Mesendoderm (in vitro differentiated cells): ENCODE data around the gene AZGP1.
"Not testable (repeated sequence)": the region's sequence is repeated elsewhere in the genome, so short reads cannot be mapped to it uniquely, and the experiment has no call there.

Experiments
- DNase-seq: peaks from one replicate; pipeline ENCODE4 v3.0.0; 2013
- H2AK5ac ChIP-seq: 2 replicates; pipeline ENCODE4 v1.6.1; 2013; ENCODE audit warnings: low read length, inconsistent platforms
- H2BK120ac ChIP-seq: 2 replicates; pipeline ENCODE4 v1.6.1; 2013; ENCODE audit warnings: low read depth, mild to moderate bottlenecking, low read length, moderate library complexity, mixed read lengths
- H2BK15ac ChIP-seq: replicated peaks from 2 replicates; pipeline ENCODE4 v1.6.1; 2013; ENCODE audit warnings: low read depth, mild to moderate bottlenecking, moderate library complexity
- H2BK5ac ChIP-seq: 2 replicates; pipeline ENCODE4 v1.6.1; 2013; ENCODE audit warnings: low read length, inconsistent platforms
- H3K18ac ChIP-seq: 2 replicates; pipeline ENCODE4 v1.6.1; 2013; ENCODE audit warnings: mild to moderate bottlenecking, low read length, mixed read lengths
- H3K23ac ChIP-seq: one replicate; pipeline ENCODE4 v1.6.1; 2013; ENCODE audit warnings: low read length
- H3K27ac ChIP-seq: 2 replicates; pipeline ENCODE4 v1.5.1; 2013; ENCODE audit warnings: low read depth, mild to moderate bottlenecking, inconsistent platforms, low read length, moderate library complexity
- H3K27me3 ChIP-seq: 2 replicates; pipeline ENCODE4 v1.6.1; 2013; ENCODE audit warnings: low read length, control low read depth, mild to moderate bottlenecking, inconsistent platforms; ENCODE audit not compliant: insufficient read depth, poor library complexity
- H3K36me3 ChIP-seq: 2 replicates; pipeline ENCODE4 v1.6.1; 2013; ENCODE audit warnings: low read length, inconsistent platforms; ENCODE audit not compliant: control insufficient read depth, insufficient read depth
- H3K4ac ChIP-seq: one replicate; pipeline ENCODE4 v1.6.1; 2013; ENCODE audit warnings: low read depth, mild to moderate bottlenecking, low read length, moderate library complexity
- H3K4me1 ChIP-seq: 2 replicates; pipeline ENCODE4 v1.6.1; 2013; ENCODE audit warnings: low read depth, low read length, inconsistent platforms; ENCODE audit not compliant: control insufficient read depth
- H3K4me2 ChIP-seq: 2 replicates; pipeline ENCODE4 v1.6.1; 2013; ENCODE audit warnings: low read length
- H3K4me3 ChIP-seq: 2 replicates; pipeline ENCODE4 v1.5.1; 2013; ENCODE audit warnings: mild to moderate bottlenecking, low read length
- H3K56ac ChIP-seq: one replicate; pipeline ENCODE4 v1.6.1; 2013; ENCODE audit warnings: low read length
- H3K79me1 ChIP-seq: 2 replicates; pipeline ENCODE4 v1.6.1; 2013; ENCODE audit warnings: low read length, inconsistent platforms
- H3K79me2 ChIP-seq: 2 replicates; pipeline ENCODE4 v1.6.1; 2013; ENCODE audit warnings: mild to moderate bottlenecking, low read length; ENCODE audit not compliant: control insufficient read depth, insufficient read depth
- H3K9ac ChIP-seq: 2 replicates; pipeline ENCODE4 v1.6.1; 2013; ENCODE audit warnings: low read length, inconsistent platforms
- H4K5ac ChIP-seq: one replicate; pipeline ENCODE4 v1.6.1; 2013; ENCODE audit warnings: low read length
- H4K8ac ChIP-seq: one replicate; pipeline ENCODE4 v1.6.1; 2013; ENCODE audit warnings: low read depth, mild to moderate bottlenecking, control low read depth, low read length, moderate library complexity
- WGBS: extraction: QIAGEN DNeasy Blood & Tissue Kit; methylation state at CpG from one replicate; pipeline ENCODE4 v1.1.7; 2013; ENCODE audit warnings: low lambda C conversion rate, missing lambda C conversion rate; ENCODE audit not compliant: insufficient coverage; ENCODE audit errors: extremely low coverage; 5-methylcytosine and 5-hydroxymethylcytosine counted together

Gene AZGP1

GRCh38 chr7:99944497-99945070 lies 31.2 kb downstream of the AZGP1 start:
- no peak overlapping the region for H3K27ac ChIP-seq
- no peak overlapping the region for H3K4ac ChIP-seq
- H3K9ac ChIP-seq, result no peak overlapping the region
- H2BK15ac ChIP-seq, result no peak overlapping the region
- no peaks in the 10 kb centered on the region for H3K79me1 ChIP-seq
- H4K8ac ChIP-seq, result no peak overlapping the region
- no peak overlapping the region for H3K56ac ChIP-seq
- H3K23ac ChIP-seq, result no peak overlapping the region
- H3K36me3 ChIP-seq, result no peaks in the 10 kb centered on the region
- H2AK5ac ChIP-seq, result no peak overlapping the region
- H2BK120ac ChIP-seq, result no peak overlapping the region
- no peak overlapping the region for H2BK5ac ChIP-seq
- WGBS, result no CpG with 5 or more reads among the region's 4 CpGs
- H3K27me3 ChIP-seq, result no peaks in the 10 kb centered on the region
- peaks cover 2% of the 10 kb centered on the region for H3K4me1 ChIP-seq
- no peak overlapping the region for H3K4me3 ChIP-seq
- no peak overlapping the region for H4K5ac ChIP-seq
- H3K18ac ChIP-seq, result no peak overlapping the region
- no peaks in the 10 kb centered on the region for H3K79me2 ChIP-seq
- no peak for DNase-seq
- H3K4me2 ChIP-seq, result no peak overlapping the region

GRCh38 chr7:99943641-99944496 lies 32.0 kb downstream of the AZGP1 start:
- no peak overlapping the region for H2BK5ac ChIP-seq
- H2BK120ac ChIP-seq, result no peak overlapping the region
- no peak overlapping the region for H2BK15ac ChIP-seq
- H3K27ac ChIP-seq, result no peak overlapping the region
- no peak overlapping the region for H3K23ac ChIP-seq
- no peak overlapping the region for H4K5ac ChIP-seq
- H3K4me2 ChIP-seq, result no peak overlapping the region
- H3K56ac ChIP-seq, result peak overlapping the region; percentile 57
- no CpG with 5 or more reads among the region's 14 CpGs for WGBS
- H3K36me3 ChIP-seq, result no peaks in the 10 kb centered on the region
- no peaks in the 10 kb centered on the region for H3K27me3 ChIP-seq
- no peaks in the 10 kb centered on the region for H3K79me1 ChIP-seq
- no peak overlapping the region for H3K4me3 ChIP-seq
- H4K8ac ChIP-seq, result no peak overlapping the region
- peaks cover 2% of the 10 kb centered on the region for H3K4me1 ChIP-seq
- H3K79me2 ChIP-seq, result no peaks in the 10 kb centered on the region
- H3K18ac ChIP-seq, result no peak overlapping the region
- no peak overlapping the region for H2AK5ac ChIP-seq
- peak; percentile 59 for DNase-seq
- H3K9ac ChIP-seq, result no peak overlapping the region
- no peak overlapping the region for H3K4ac ChIP-seq

GRCh38 chr7:99938296-99938695 lies 37.5 kb downstream of the AZGP1 start:
- no peak for DNase-seq
- H3K4me2 ChIP-seq, result no peak overlapping the region
- H3K23ac ChIP-seq, result no peak overlapping the region
- H3K79me1 ChIP-seq, result no peaks in the 10 kb centered on the region
- no peak overlapping the region for H4K5ac ChIP-seq
- no peak overlapping the region for H2BK15ac ChIP-seq
- no peaks in the 10 kb centered on the region for H3K27me3 ChIP-seq
- no peaks in the 10 kb centered on the region for H3K4me1 ChIP-seq
- H2BK120ac ChIP-seq, result no peak overlapping the region
- no peaks in the 10 kb centered on the region for H3K36me3 ChIP-seq
- no peaks in the 10 kb centered on the region for H3K79me2 ChIP-seq
- no peak overlapping the region for H3K4me3 ChIP-seq
- H2AK5ac ChIP-seq, result no peak overlapping the region
- no peak overlapping the region for H3K27ac ChIP-seq
- H3K18ac ChIP-seq, result no peak overlapping the region
- no peak overlapping the region for H2BK5ac ChIP-seq
- H3K56ac ChIP-seq, result no peak overlapping the region
- no CpG with 5 or more reads among the region's 2 CpGs for WGBS
- no peak overlapping the region for H4K8ac ChIP-seq
- no peak overlapping the region for H3K4ac ChIP-seq
- H3K9ac ChIP-seq, result no peak overlapping the region

GRCh38 chr7:99935009-99935408 lies 40.8 kb downstream of the AZGP1 start:
- not testable (repeated sequence) for H4K8ac ChIP-seq, H2BK120ac ChIP-seq, H2BK15ac ChIP-seq, H3K23ac ChIP-seq, H3K4me3 ChIP-seq, H4K5ac ChIP-seq, H2BK5ac ChIP-seq, H3K56ac ChIP-seq, H3K27me3 ChIP-seq, H3K4me1 ChIP-seq, H3K9ac ChIP-seq, DNase-seq, H3K36me3 ChIP-seq, H3K4ac ChIP-seq, H3K18ac ChIP-seq, H3K27ac ChIP-seq, H2AK5ac ChIP-seq, H3K79me2 ChIP-seq, H3K79me1 ChIP-seq, H3K4me2 ChIP-seq
- WGBS, result no CpG with 5 or more reads among the region's 4 CpGs

GRCh38 chr7:99930376-99930775 lies 45.5 kb downstream of the AZGP1 start:
- Histone ChIP-seq H2BK120ac (no peak overlapping the region), H3K4me1 (no peaks in the 10 kb centered on the region), H3K27me3 (no peaks in the 10 kb centered on the region), H3K4me2 (no peak overlapping the region), H2AK5ac (no peak overlapping the region), H3K9ac (no peak overlapping the region), H3K23ac (no peak overlapping the region), H3K56ac (no peak overlapping the region), H4K5ac (no peak overlapping the region), H3K27ac (no peak overlapping the region), H4K8ac (no peak overlapping the region), H3K36me3 (no peaks in the 10 kb centered on the region), H2BK15ac (no peak overlapping the region), H3K79me1 (no peaks in the 10 kb centered on the region), H2BK5ac (no peak overlapping the region), H3K18ac (no peak overlapping the region), H3K4me3 (no peak overlapping the region), H3K4ac (no peak overlapping the region), H3K79me2 (no peaks in the 10 kb centered on the region)
- no CpG with 5 or more reads among the region's 3 CpGs for WGBS
- no peak for DNase-seq
